ENCODE results near the gene C1QTNF3.

C1QTNF3 gene

DNA sequence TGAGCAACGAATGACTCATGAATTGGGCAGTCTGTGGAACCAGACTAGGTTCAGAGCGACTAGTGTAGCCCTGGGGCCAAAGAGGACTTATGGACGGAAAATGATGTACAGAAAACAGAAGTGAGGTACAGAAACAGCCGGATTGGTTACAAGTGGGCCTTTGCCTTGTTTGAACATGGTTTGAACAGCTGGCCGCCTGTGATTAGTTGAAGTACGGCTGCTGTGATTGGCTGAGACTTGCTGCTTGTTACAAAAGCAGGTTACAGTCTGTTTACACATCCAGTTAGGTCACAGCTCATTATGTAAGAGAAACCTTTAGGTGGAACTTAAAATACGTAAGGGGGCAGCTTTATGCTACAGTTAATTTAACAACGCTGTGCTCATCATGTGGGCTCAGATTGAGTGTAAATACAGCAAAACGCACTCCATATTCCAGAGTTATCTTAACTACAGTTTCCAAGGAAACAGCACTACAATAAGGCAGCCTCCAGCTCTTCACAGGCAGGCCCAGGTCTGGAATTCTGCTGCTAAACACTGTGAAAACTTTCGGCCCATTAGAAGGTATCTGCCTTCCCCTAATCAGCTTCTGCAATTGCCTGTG, 41.7 kb downstream of the C1QTNF3 start:
- H3K27me3 ChIP-seq (ENCODE audit: control insufficient read depth, insufficient read depth, low read length): no peaks in the 10 kb centered on the region
- WGBS (ENCODE audit: insufficient coverage, insufficient read length): no CpG with 5 or more reads among the region's 10 CpGs
- peaks cover 3% of the 10 kb centered on the region; the same call in 1 of the 2 replicates for H3K36me3 ChIP-seq (ENCODE audit: control insufficient read depth, insufficient read depth, low read length)
- no peak overlapping the region for H3K4me3 ChIP-seq (ENCODE audit: low read length)
- no peaks in the 10 kb centered on the region for H3K9me3 ChIP-seq (ENCODE audit: control insufficient read depth, insufficient read depth, low read length)
- no peak overlapping the region for H3K27ac ChIP-seq (ENCODE audit: low read length)
- no peak for DNase-seq (ENCODE audit: low read depth, low spot score)
- H3K4me1 ChIP-seq (ENCODE audit: control insufficient read depth, insufficient read depth, low read length): no peaks in the 10 kb centered on the region

DNA sequence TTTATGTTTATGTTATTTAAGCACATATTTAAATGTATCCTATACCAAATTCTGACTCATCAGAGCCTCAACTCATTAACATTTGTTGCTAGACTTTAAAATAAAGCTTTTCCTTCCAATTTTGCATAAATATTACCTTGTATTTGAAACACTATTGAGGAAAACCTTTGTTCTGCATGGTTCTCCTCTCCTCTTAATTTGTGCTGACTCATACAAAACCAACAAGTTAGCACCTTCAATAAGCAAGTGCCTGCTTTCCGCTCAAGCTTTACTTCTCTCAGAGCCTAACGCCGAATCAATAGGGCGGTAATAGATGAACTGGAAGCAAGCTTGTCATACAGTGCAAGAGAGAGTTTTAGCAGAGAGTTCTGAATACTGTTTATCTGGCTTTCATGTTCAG, 43.0 kb downstream of the C1QTNF3 start:
- Histone ChIP-seq H3K27ac (ENCODE audit: low read length) (no peak overlapping the region), H3K4me1 (ENCODE audit: control insufficient read depth, insufficient read depth, low read length) (no peaks in the 10 kb centered on the region), H3K9me3 (ENCODE audit: control insufficient read depth, insufficient read depth, low read length) (no peaks in the 10 kb centered on the region), H3K27me3 (ENCODE audit: control insufficient read depth, insufficient read depth, low read length) (no peaks in the 10 kb centered on the region), H3K36me3 (ENCODE audit: control insufficient read depth, insufficient read depth, low read length) (peaks cover 3% of the 10 kb centered on the region; the same call in 1 of the 2 replicates), H3K4me3 (ENCODE audit: low read length) (no peak overlapping the region)
- no peak for DNase-seq (ENCODE audit: low read depth, low spot score)
- no CpG with 5 or more reads among the region's 4 CpGs for WGBS (ENCODE audit: insufficient coverage, insufficient read length)

DNA sequence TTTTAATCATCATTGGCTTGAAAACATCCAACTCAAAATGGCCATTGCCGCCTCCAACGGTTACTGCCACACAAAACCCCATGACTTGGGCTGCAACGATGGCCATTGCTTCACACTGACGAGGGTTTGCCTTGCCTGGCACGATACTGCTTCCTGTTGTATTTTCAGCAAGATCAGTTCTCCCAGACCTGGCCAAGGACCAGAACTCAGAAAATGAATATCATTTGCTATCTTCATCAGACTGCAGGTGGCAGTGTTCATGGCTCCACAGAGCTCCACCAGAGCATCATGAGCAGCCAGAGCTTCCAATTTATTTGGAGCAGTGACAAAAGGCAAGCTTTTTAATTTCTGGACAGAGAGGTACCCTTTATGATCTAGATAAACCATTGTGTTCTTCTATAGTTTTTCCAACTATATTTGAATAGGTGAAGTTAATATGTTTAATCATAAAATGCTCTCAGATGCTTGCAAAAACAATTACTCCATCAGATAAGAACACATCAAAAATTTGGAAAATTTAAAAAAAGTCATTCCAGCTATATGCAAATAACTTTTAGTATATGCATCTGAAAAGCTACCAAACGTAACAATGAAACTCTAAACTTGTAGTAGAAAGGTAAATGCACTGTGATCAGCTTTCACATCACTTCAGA, 45.6 kb downstream of the C1QTNF3 start:
- no peaks in the 10 kb centered on the region for H3K36me3 ChIP-seq (ENCODE audit: control insufficient read depth, insufficient read depth, low read length)
- no peaks in the 10 kb centered on the region for H3K9me3 ChIP-seq (ENCODE audit: control insufficient read depth, insufficient read depth, low read length)
- WGBS (ENCODE audit: insufficient coverage, insufficient read length): no CpG with 5 or more reads among the region's 6 CpGs
- no peaks in the 10 kb centered on the region for H3K27me3 ChIP-seq (ENCODE audit: control insufficient read depth, insufficient read depth, low read length)
- H3K27ac ChIP-seq (ENCODE audit: low read length): no peak overlapping the region
- no peaks in the 10 kb centered on the region for H3K4me1 ChIP-seq (ENCODE audit: control insufficient read depth, insufficient read depth, low read length)
- H3K4me3 ChIP-seq (ENCODE audit: low read length): no peak overlapping the region
- DNase-seq (ENCODE audit: low read depth, low spot score): no peak

DNA sequence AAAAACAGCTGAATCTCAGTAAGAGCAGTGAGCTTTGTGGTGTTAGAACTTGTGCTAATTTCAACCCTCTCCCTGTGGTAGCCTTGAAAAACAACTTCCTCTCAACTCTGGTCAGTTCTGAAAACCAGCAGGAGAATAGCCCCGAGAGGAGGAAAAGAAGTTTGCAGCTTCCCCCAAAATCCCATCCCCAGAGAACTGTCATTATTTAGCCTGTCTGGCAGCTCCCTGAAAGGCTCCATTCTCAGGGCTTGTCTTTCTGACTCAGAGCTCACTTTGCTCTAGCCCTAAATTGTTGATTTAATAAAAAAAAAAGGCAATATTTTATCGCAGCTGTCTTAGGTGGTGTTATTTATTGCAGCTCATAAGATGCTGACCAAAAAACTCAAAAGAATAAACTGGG, 47.1 kb downstream of the C1QTNF3 start:
- no peak for DNase-seq (ENCODE audit: low read depth, low spot score)
- Histone ChIP-seq H3K36me3 (ENCODE audit: control insufficient read depth, insufficient read depth, low read length) (no peaks in the 10 kb centered on the region), H3K9me3 (ENCODE audit: control insufficient read depth, insufficient read depth, low read length) (no peaks in the 10 kb centered on the region), H3K4me3 (ENCODE audit: low read length) (no peak overlapping the region), H3K4me1 (ENCODE audit: control insufficient read depth, insufficient read depth, low read length) (no peaks in the 10 kb centered on the region), H3K27me3 (ENCODE audit: control insufficient read depth, insufficient read depth, low read length) (no peaks in the 10 kb centered on the region), H3K27ac (ENCODE audit: low read length) (no peak overlapping the region)
- no CpG with 5 or more reads among the region's 2 CpGs for WGBS (ENCODE audit: insufficient coverage, insufficient read length)

DNA sequence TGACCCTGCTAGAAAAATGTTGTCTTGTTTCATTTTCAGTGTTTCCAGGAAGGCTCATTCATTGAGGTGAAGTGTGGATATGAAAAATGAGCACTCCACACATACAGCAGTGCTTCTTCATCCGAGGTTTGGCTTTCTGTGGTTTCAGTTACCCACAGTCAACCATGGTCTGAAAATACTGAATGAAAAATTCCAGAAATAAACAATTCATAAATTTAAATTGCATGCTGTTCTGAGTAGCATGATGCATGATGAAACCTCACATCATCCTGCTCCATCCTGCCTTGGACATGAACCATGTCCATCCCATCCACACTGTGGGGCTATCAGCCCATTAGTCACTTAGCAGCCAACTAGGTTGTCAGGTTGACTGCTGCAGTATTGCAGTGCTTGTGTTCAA, 48.2 kb downstream of the C1QTNF3 start:
- DNase-seq (ENCODE audit: low read depth, low spot score): no peak
- H3K4me3 ChIP-seq (ENCODE audit: low read length): no peak overlapping the region
- H3K9me3 ChIP-seq (ENCODE audit: control insufficient read depth, insufficient read depth, low read length): no peaks in the 10 kb centered on the region
- H3K27me3 ChIP-seq (ENCODE audit: control insufficient read depth, insufficient read depth, low read length): no peaks in the 10 kb centered on the region
- H3K27ac ChIP-seq (ENCODE audit: low read length): no peak overlapping the region
- H3K4me1 ChIP-seq (ENCODE audit: control insufficient read depth, insufficient read depth, low read length): no peaks in the 10 kb centered on the region
- no peaks in the 10 kb centered on the region for H3K36me3 ChIP-seq (ENCODE audit: control insufficient read depth, insufficient read depth, low read length)
- WGBS (ENCODE audit: insufficient coverage, insufficient read length): no CpG with 5 or more reads among the region's 1 CpG

DNA sequence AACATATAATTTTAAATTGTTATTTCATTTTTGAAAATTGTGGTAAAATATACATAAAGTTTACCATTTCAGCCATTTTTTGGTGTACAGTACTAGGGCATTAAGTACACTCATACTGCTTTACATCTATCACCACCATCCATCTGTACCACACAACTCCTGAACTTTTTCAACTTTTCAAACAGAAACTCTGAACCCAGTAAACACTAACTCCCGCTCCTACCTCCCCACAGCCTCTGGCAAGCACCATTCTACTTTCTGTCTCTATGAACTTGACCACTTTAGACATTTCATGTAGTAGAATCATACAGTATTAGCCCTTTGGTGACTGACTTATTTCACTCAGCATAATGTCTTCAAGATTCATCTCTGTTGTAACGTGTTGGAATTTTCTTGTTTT, 50.1 kb downstream of the C1QTNF3 start:
- no peaks in the 10 kb centered on the region for H3K9me3 ChIP-seq (ENCODE audit: control insufficient read depth, insufficient read depth, low read length)
- 100% methylated on average over 1 of the region's 2 CpGs for WGBS (ENCODE audit: insufficient coverage, insufficient read length)
- DNase-seq (ENCODE audit: low read depth, low spot score): no peak

DNA sequence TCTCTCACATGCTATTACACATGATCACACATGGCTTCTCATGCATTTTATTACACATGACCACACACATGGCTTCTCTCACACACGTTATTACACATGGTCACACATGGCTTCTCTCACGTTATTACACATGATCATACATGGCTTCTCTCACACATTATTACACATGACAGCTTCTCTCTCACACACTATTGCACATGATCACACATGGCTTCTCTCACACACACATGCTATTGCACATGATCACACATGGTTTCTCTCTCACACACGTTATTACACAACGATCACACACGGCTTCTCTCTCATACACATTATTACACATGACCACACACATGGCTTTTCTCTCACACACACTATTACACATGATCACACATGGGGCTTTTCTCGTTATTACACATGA, 57.6 kb downstream of the C1QTNF3 start:
- no peaks in the 10 kb centered on the region for H3K9me3 ChIP-seq (ENCODE audit: control insufficient read depth, insufficient read depth, low read length)
- no peaks in the 10 kb centered on the region for H3K4me1 ChIP-seq (ENCODE audit: control insufficient read depth, insufficient read depth, low read length)
- WGBS (ENCODE audit: insufficient coverage, insufficient read length): 100% methylated on average over 3 of the region's 6 CpGs
- no peaks in the 10 kb centered on the region for H3K36me3 ChIP-seq (ENCODE audit: control insufficient read depth, insufficient read depth, low read length)
- DNase-seq (ENCODE audit: low read depth, low spot score): no peak
- no peak overlapping the region for H3K27ac ChIP-seq (ENCODE audit: low read length)
- H3K4me3 ChIP-seq (ENCODE audit: low read length): no peak overlapping the region
- no peaks in the 10 kb centered on the region for H3K27me3 ChIP-seq (ENCODE audit: control insufficient read depth, insufficient read depth, low read length)

More for the DNA sequence above, 50.1 kb downstream of the C1QTNF3 start:
- Histone ChIP-seq H3K27me3 (ENCODE audit: control insufficient read depth, insufficient read depth, low read length) (no peaks in the 10 kb centered on the region), H3K36me3 (ENCODE audit: control insufficient read depth, insufficient read depth, low read length) (no peaks in the 10 kb centered on the region), H3K4me1 (ENCODE audit: control insufficient read depth, insufficient read depth, low read length) (no peaks in the 10 kb centered on the region), H3K4me3 (ENCODE audit: low read length) (no peak overlapping the region), H3K27ac (ENCODE audit: low read length) (no peak overlapping the region)

DNA sequence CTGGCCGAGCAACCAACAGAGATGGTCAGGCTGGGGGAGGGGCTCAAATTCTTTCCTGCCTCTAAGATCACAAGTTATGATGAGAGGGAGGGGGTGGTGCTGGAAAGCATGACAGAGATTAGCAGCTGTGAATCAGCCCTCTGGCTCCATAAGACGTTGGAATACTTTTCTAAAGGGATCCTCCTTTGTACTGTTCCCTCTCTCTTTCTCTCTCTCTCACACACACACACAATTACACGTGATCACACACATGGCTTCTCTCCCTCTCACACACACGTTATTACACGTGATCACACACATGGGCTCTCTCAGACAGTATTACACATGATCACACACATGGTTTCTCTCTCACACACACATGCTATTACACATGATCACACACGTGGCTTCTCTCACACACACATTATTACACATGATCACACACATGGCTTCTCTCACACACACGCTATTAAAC, 58.3 kb downstream of the C1QTNF3 start, which contains the start of gene SLC45A2:
SLC45A2 (minus strand) TSS at position 23 of the 454 bp plus-strand sequence. CDS start 110 bp downstream, outside the sequence.
- no peak within 1 kb of the TSS for H3K27ac ChIP-seq (ENCODE audit: low read length)
- no peaks in the 10 kb centered on the region for H3K4me1 ChIP-seq (ENCODE audit: control insufficient read depth, insufficient read depth, low read length)
- H3K36me3 ChIP-seq (ENCODE audit: control insufficient read depth, insufficient read depth, low read length): no peaks in the 10 kb centered on the region
- no peak within 1 kb of the TSS for H3K4me3 ChIP-seq (ENCODE audit: low read length)
- no peaks in the 10 kb centered on the region for H3K9me3 ChIP-seq (ENCODE audit: control insufficient read depth, insufficient read depth, low read length)
- no peaks in the 10 kb centered on the region for H3K27me3 ChIP-seq (ENCODE audit: control insufficient read depth, insufficient read depth, low read length)
- DNase-seq (ENCODE audit: low read depth, low spot score): no peak
- WGBS (ENCODE audit: insufficient coverage, insufficient read length): 100% methylated on average over 3 of the region's 7 CpGs

DNA sequence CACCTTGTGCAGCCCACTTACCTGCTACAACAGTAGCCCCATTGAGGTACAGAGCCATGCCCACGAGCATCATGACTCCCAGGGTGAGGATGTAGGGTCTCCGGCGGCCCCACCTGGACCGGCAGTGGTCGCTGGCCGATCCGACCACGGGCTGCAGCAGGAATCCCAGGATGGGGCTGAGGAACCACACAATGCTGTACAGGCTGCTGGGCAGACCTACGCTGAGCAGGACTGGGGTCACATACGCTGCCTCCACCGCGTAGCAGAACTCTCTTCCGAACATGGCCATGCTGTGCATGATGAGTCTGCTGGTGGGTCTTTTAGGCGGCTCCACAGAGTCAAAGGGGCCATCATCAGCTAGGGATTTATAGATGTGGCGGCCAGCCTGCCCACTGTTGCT, 58.8 kb downstream of the C1QTNF3 start:
- no peaks in the 10 kb centered on the region for H3K4me1 ChIP-seq (ENCODE audit: control insufficient read depth, insufficient read depth, low read length)
- H3K9me3 ChIP-seq (ENCODE audit: control insufficient read depth, insufficient read depth, low read length): no peaks in the 10 kb centered on the region
- WGBS (ENCODE audit: insufficient coverage, insufficient read length): no CpG with 5 or more reads among the region's 15 CpGs
- H3K4me3 ChIP-seq (ENCODE audit: low read length): no peak overlapping the region
- no peaks in the 10 kb centered on the region for H3K27me3 ChIP-seq (ENCODE audit: control insufficient read depth, insufficient read depth, low read length)
- no peak for DNase-seq (ENCODE audit: low read depth, low spot score)
- H3K27ac ChIP-seq (ENCODE audit: low read length): no peak overlapping the region
- H3K36me3 ChIP-seq (ENCODE audit: control insufficient read depth, insufficient read depth, low read length): no peaks in the 10 kb centered on the region

DNA sequence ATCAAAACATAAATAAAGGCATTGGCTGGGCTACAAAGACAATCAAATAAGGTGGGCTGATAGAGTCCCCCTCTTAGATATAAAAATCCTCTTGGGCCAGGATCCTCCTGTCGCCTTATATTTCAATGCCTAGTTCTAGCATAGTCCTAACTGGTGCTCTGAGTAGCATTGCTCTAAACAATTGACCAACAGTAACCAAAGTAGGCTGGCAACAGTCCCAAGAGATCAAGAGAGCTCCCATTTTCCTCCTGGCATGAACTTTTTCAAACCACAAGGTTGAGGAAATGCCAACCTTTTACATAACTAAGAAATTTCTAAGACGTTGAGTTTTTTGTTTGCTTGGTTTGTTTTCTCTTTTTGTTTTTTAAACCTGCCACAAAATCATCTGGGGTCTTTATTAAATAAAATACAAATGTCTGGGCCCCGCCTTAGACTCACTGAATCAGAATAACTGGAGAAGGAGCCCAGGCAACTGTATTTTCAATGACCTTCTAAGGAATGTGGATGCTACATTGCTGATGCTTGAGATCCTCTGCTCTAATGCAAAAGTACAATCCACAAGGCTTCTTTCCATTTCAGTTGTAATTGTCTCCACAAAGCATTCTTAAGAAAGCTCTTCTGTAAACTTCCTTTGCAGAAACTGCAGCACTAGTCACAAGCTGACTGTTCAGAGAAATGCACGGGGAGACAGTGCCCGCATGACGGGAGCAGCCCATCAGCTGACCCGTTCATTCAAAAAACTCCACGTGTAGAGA, 61.4 kb downstream of the C1QTNF3 start:
- WGBS (ENCODE audit: insufficient coverage, insufficient read length): no CpG with 5 or more reads among the region's 8 CpGs
- Histone ChIP-seq H3K27me3 (ENCODE audit: control insufficient read depth, insufficient read depth, low read length) (no peaks in the 10 kb centered on the region), H3K9me3 (ENCODE audit: control insufficient read depth, insufficient read depth, low read length) (no peaks in the 10 kb centered on the region), H3K4me1 (ENCODE audit: control insufficient read depth, insufficient read depth, low read length) (peaks cover 2% of the 10 kb centered on the region; the same call in 1 of the 2 replicates), H3K36me3 (ENCODE audit: control insufficient read depth, insufficient read depth, low read length) (no peaks in the 10 kb centered on the region), H3K4me3 (ENCODE audit: low read length) (no peak overlapping the region), H3K27ac (ENCODE audit: low read length) (no peak overlapping the region)
- DNase-seq (ENCODE audit: low read depth, low spot score): no peak

All from iPS DF 6.9 (cell line).